Activated CD4-positive, CD25-positive, alpha-beta regulatory T cell (primary cell): ENCODE measurements around the gene FXYD7.
"Not testable (repeated sequence)": the region's sequence is repeated elsewhere in the genome, so short reads cannot be mapped to it uniquely, and the experiment has no call there.

Source experiments
- DNase-seq, 4 experiments: peaks; one replicate each; lab custom pipeline; 2025; lab: John Stamatoyannopoulos, UW

Gene FXYD7

GRCh38 chr19:35165200-35166058, 22.4 kb downstream of the FXYD7 start:
- DNase-seq = no peak

- DNase-seq = no peak
Observed at GRCh38 chr19:35166100-35167063, 23.3 kb downstream of the FXYD7 start.

- no peak for DNase-seq
Observed at GRCh38 chr19:35167251-35168119, 24.4 kb downstream of the FXYD7 start.

- DNase-seq = no peak
Observed at GRCh38 chr19:35168196-35168595, 25.1 kb downstream of the FXYD7 start.

GRCh38 chr19:35169221-35169995, 26.4 kb downstream of the FXYD7 start:
- no peak for DNase-seq

GRCh38 chr19:35170359-35171061, 27.5 kb downstream of the FXYD7 start:
- no peak for DNase-seq

- DNase-seq = no peak
Observed at GRCh38 chr19:35171730-35172129, 28.7 kb downstream of the FXYD7 start.

GRCh38 chr19:35174226-35174625, 31.2 kb downstream of the FXYD7 start:
- no peak for DNase-seq

GRCh38 chr19:35176181-35176570, 33.1 kb downstream of the FXYD7 start:
- no peak for DNase-seq

- no peak for DNase-seq
Observed at GRCh38 chr19:35177377-35178274, 34.6 kb downstream of the FXYD7 start.

GRCh38 chr19:35178701-35179100, 35.6 kb downstream of the FXYD7 start:
- DNase-seq = no peak

- no peak for DNase-seq
Observed at GRCh38 chr19:35179830-35180229, 36.8 kb downstream of the FXYD7 start.

- no peak for DNase-seq
Observed at GRCh38 chr19:35181387-35181786, 38.3 kb downstream of the FXYD7 start.

- DNase-seq = no peak
Observed at GRCh38 chr19:35184267-35184666, 41.2 kb downstream of the FXYD7 start.

GRCh38 chr19:35184884-35185283, 41.8 kb downstream of the FXYD7 start:
- no peak for DNase-seq

GRCh38 chr19:35194012-35194984, 51.2 kb downstream of the FXYD7 start:
- DNase-seq = no peak

GRCh38 chr19:35195830-35196229, 52.8 kb downstream of the FXYD7 start:
- DNase-seq = no peak

GRCh38 chr19:35196861-35197260, 53.8 kb downstream of the FXYD7 start:
- DNase-seq = not testable (repeated sequence)
